H1 (cell line): Measurements from ENCODE around the gene SIX1. TPM values are rescaled to one million over a fixed set of nuclear protein-coding genes. Genes with fewer than 3 reads are reported as not detected.

Experiments
- CTCF ChIA-PET: fragments of 300-600 bp; sonication (Branson Sonifier 250); formaldehyde crosslinking; loops from one replicate; lab custom pipeline; 2021; ENCODE audit not compliant: partially characterized antibody; lab: Charles Lee
- POLR2A ChIA-PET: fragments of 300-600 bp; sonication (Branson Sonifier 250); formaldehyde crosslinking; loops from one replicate; lab custom pipeline; 2021; ENCODE audit warnings: inconsistent platforms; ENCODE audit not compliant: partially characterized antibody; lab: Charles Lee
- DNase-seq, 2 experiments: peaks; one replicate each; pipeline versions ENCODE4 v3.0.0 to v3.0.0-alpha.2; 2010 to 2022; ENCODE audit warnings: low spot score in 2 of 2, low read depth in 1 of 2, mixed read lengths in 1 of 2
- FAIRE-seq: peaks from 2 replicates; lab custom pipeline; 2011; peaks lifted over from hg19 to GRCh38; lab: Jason Lieb, UNC
- H2AFZ ChIP-seq: 2 replicates; pipeline ENCODE4 v1.8.1; 2012; ENCODE audit warnings: low read length, inconsistent platforms
- H2AK5ac ChIP-seq: 2 replicates; pipeline ENCODE4 v1.6.1; 2013; ENCODE audit warnings: low read depth, low read length
- H2BK120ac ChIP-seq: replicated peaks from 2 replicates; pipeline ENCODE3; 2013; ENCODE audit warnings: low read depth, low read length, inconsistent platforms
- H2BK12ac ChIP-seq: 2 replicates; pipeline ENCODE4 v1.6.1; 2013; ENCODE audit warnings: low read depth, low read length
- H2BK15ac ChIP-seq: 2 replicates; pipeline ENCODE4 v1.6.1; 2013; ENCODE audit warnings: low read length
- H2BK20ac ChIP-seq: 2 replicates; pipeline ENCODE4 v1.6.1; 2013; ENCODE audit warnings: low read length
- H2BK5ac ChIP-seq: 2 replicates; pipeline ENCODE4 v1.6.1; 2013; ENCODE audit warnings: low read depth, low read length
- H3K14ac ChIP-seq: 2 replicates; pipeline ENCODE4 v1.6.1; 2013; ENCODE audit warnings: inconsistent platforms; ENCODE audit not compliant: insufficient read length
- H3K18ac ChIP-seq: 2 replicates; pipeline ENCODE4 v1.6.1; 2013; ENCODE audit warnings: low read length; ENCODE audit errors: extremely low read depth
- H3K23ac ChIP-seq: 2 replicates; pipeline ENCODE4 v1.6.1; 2013; ENCODE audit warnings: inconsistent platforms; ENCODE audit not compliant: insufficient read length
- H3K23me2 ChIP-seq: 2 replicates; pipeline ENCODE4 v1.6.1; 2013; ENCODE audit warnings: low read depth, low read length
- H3K27ac ChIP-seq: 2 replicates; pipeline ENCODE4 v1.6.1; 2011; ENCODE audit warnings: low read depth, low read length, inconsistent platforms
- H3K27me3 ChIP-seq, 4 experiments: replicated peaks in 1 of 4; 1 replicate in 1 of 4; 2 replicates in 3 of 4; pipeline versions ENCODE4 v1.6.1 to v1.8.1; 2011 to 2013; ENCODE audit warnings: low read length in 3 of 4, mild to moderate bottlenecking in 3 of 4, inconsistent platforms in 2 of 4, mixed read lengths in 2 of 4, moderate library complexity in 1 of 4; ENCODE audit not compliant: control insufficient read depth in 3 of 4, insufficient read depth in 3 of 4; ENCODE audit errors: extremely low read depth in 1 of 4
- H3K36me3 ChIP-seq, 4 experiments: 2 replicates each; pipeline versions ENCODE4 v1.6.1 to v1.8.1; 2011 to 2013; ENCODE audit warnings: mild to moderate bottlenecking in 4 of 4, low read length in 3 of 4, moderate library complexity in 2 of 4, control low read depth in 1 of 4, inconsistent platforms in 1 of 4; ENCODE audit not compliant: insufficient read depth in 4 of 4, control insufficient read depth in 2 of 4
- H3K4ac ChIP-seq: replicated peaks from 2 replicates; pipeline ENCODE3; 2013; ENCODE audit warnings: low read length, low read depth, mixed read lengths, inconsistent platforms; ENCODE audit not compliant: insufficient read length
- H3K4me1 ChIP-seq, 4 experiments: replicated peaks in 1 of 4; 1 replicate in 1 of 4; 2 replicates in 3 of 4; pipeline versions ENCODE4 v1.6.1 to v1.8.1; 2011 to 2013; ENCODE audit warnings: low read length in 3 of 4, inconsistent platforms in 2 of 4, mixed read lengths in 1 of 4; ENCODE audit not compliant: insufficient read depth in 4 of 4, control insufficient read depth in 3 of 4
- H3K4me2 ChIP-seq, 2 experiments: 2 replicates each; pipeline versions ENCODE4 v1.6.1 to v1.8.1; 2011 to 2013; ENCODE audit warnings: low read depth in 2 of 2, low read length in 2 of 2, control low read depth in 1 of 2, inconsistent platforms in 1 of 2, mild to moderate bottlenecking in 1 of 2; ENCODE audit not compliant: insufficient read depth in 1 of 2
- H3K4me3 ChIP-seq, 4 experiments: fragments of 200-600, 300-600 bp in 1 of 4; sonication (generic), shearing (Covaris generic), sonication (Bioruptor Twin) in 1 of 4; 2 replicates each; pipeline versions ENCODE4 v1.5.1 to v1.8.1; 2011 to 2016; ENCODE audit warnings: low read length in 4 of 4, low read depth in 3 of 4, control low read depth in 2 of 4, inconsistent platforms in 2 of 4, mild to moderate bottlenecking in 2 of 4, mixed read lengths in 1 of 4, moderate library complexity in 1 of 4; ENCODE audit not compliant: insufficient read depth in 2 of 4; ENCODE audit errors: extremely low read depth in 1 of 4
- H3K56ac ChIP-seq: replicated peaks from 2 replicates; pipeline ENCODE3; 2013; ENCODE audit warnings: low read depth, mild to moderate bottlenecking, mixed read lengths, low read length, inconsistent platforms; ENCODE audit not compliant: insufficient read length
- H3K79me1 ChIP-seq: 2 replicates; pipeline ENCODE4 v1.6.1; 2013; ENCODE audit warnings: low read depth, low read length, control low read depth
- H3K79me2 ChIP-seq, 2 experiments: 2 replicates each; pipeline versions ENCODE4 v1.6.1 to v1.8.1; 2012 to 2013; ENCODE audit warnings: low read length in 2 of 2, mild to moderate bottlenecking in 2 of 2, inconsistent platforms in 1 of 2; ENCODE audit not compliant: insufficient read depth in 2 of 2, control insufficient read depth in 1 of 2
- H3K9ac ChIP-seq, 4 experiments: replicated peaks in 1 of 4; 1 replicate in 1 of 4; 2 replicates in 3 of 4; pipeline versions ENCODE4 v1.6.1 to v1.8.1; 2011 to 2013; ENCODE audit warnings: low read depth in 3 of 4, low read length in 3 of 4, control low read depth in 2 of 4, mild to moderate bottlenecking in 2 of 4, moderate library complexity in 2 of 4, inconsistent platforms in 1 of 4; ENCODE audit errors: extremely low read depth in 1 of 4
- H3K9me3 ChIP-seq, 2 experiments: 2 replicates each; pipeline versions ENCODE4 v1.6.1 to v1.8.1; 2012 to 2013; ENCODE audit warnings: mild to moderate bottlenecking in 2 of 2, moderate library complexity in 2 of 2, control low read depth in 1 of 2, inconsistent platforms in 1 of 2, low read depth in 1 of 2, low read length in 1 of 2, mixed read lengths in 1 of 2; ENCODE audit not compliant: insufficient read depth in 2 of 2
- H4K20me1 ChIP-seq, 2 experiments: replicated peaks in 1 of 2; 2 replicates each; pipeline versions ENCODE3 to v1.8.1; 2011 to 2013; ENCODE audit warnings: inconsistent platforms in 2 of 2, low read length in 2 of 2, mild to moderate bottlenecking in 1 of 2; ENCODE audit not compliant: insufficient read depth in 2 of 2, control insufficient read depth in 1 of 2
- H4K5ac ChIP-seq: 2 replicates; pipeline ENCODE4 v1.6.1; 2013; ENCODE audit warnings: low read length, low read depth, mixed read lengths, inconsistent platforms; ENCODE audit not compliant: insufficient read length
- H4K8ac ChIP-seq: 2 replicates; pipeline ENCODE4 v1.8.0; 2013; ENCODE audit warnings: mild to moderate bottlenecking, moderate library complexity, low read length, inconsistent platforms; ENCODE audit not compliant: insufficient read depth; ENCODE audit errors: extremely low read depth
- H4K91ac ChIP-seq: replicated peaks from 2 replicates; pipeline ENCODE3; 2013; ENCODE audit warnings: low read length, mixed read lengths, inconsistent platforms; ENCODE audit not compliant: insufficient read length
- GTF2F1 ChIP-seq: IDR thresholded peaks from 2 replicates; pipeline ENCODE4 v1.6.1; 2012; ENCODE audit warnings: low read depth, low read length, improper control_type of control experiment, borderline replicate concordance
- KDM1A ChIP-seq: fragments of 200-600, 300-600 bp; sonication (generic); IDR thresholded peaks from 2 replicates; pipeline ENCODE4 v1.7.1; 2016; ENCODE audit warnings: mild to moderate bottlenecking, low read length, borderline replicate concordance
- polyA plus RNA-seq, 7 experiments: library from polyadenylated mRNA; depleted of rRNA in 3 of 7; stranded (reverse) in 5 of 7; unstranded in 2 of 7; fragments of >200 nt in 5 of 7; fragments of 200-250 nt in 2 of 7; gene quantifications; 1 replicate in 5 of 7; 2 replicates in 1 of 7; 4 replicates in 1 of 7; pipeline versions ENCODE4 v1.2.1 to v1.2.3, GENCODE V29; 2011 to 2013; ENCODE audit warnings: missing spikeins in 2 of 7, mixed read lengths in 2 of 7
- total RNA-seq: library from RNA; stranded (reverse); fragmentation: NEBNext Ultra II Directional; extraction: Animal tissue kit (Norgen Biotek cat#: 25700); gene quantifications from 2 replicates; pipeline ENCODE4 v1.2.1, GENCODE V29; 2021

Gene SIX1
- total and polyA plus RNA-seq, 2 of the 8 experiments (the other 6 are each of a cell fraction or from before 2014, with no cell fraction given), result 0.03 to 0.69 TPM

- Histone ChIP-seq H3K23me2 (no peaks in the 10 kb centered on the region), H2BK120ac (no peak overlapping the region), H3K4me2 (no peak overlapping the region), H3K56ac (no peak overlapping the region), H3K4me1 (no peaks in the 10 kb centered on the region; a peak in 1 of 7 replicates), H4K91ac (no peak overlapping the region), H3K14ac (no peak overlapping the region), H3K79me2 (no peaks in the 10 kb centered on the region), H4K20me1 (no peaks in the 10 kb centered on the region), H3K9ac (no peak overlapping the region), H3K27ac (no peak overlapping the region), H3K9me3 (no peaks in the 10 kb centered on the region), H3K18ac (no peak overlapping the region), H4K5ac (no peak overlapping the region), H2AFZ (no peak overlapping the region), H2BK20ac (no peak overlapping the region), H3K4ac (no peak overlapping the region), H3K23ac (no peak overlapping the region), H3K79me1 (no peaks in the 10 kb centered on the region), H2BK5ac (no peak overlapping the region), H2BK15ac (no peak overlapping the region), H4K8ac (no peak overlapping the region), H3K27me3 (no peaks in the 10 kb centered on the region), H3K36me3 (no peaks in the 10 kb centered on the region), H2AK5ac (no peak overlapping the region), H2BK12ac (no peak overlapping the region), H3K4me3 (no peak overlapping the region)
- FAIRE-seq, result no peak
- ChIA-PET CTCF (no interaction called here), POLR2A (no interaction called here)
- no peak for DNase-seq
- TF ChIP-seq GTF2F1 (no peak), KDM1A (no peak)
Measured at GRCh38 chr14:60686865-60687264, 37.6 kb upstream of the SIX1 start.
